GM21381 (cell line): Measurements from ENCODE around the gene MYOZ3.
A peak's percentile ranks its signal among the peaks of the same experiment; 100 is the strongest.

Source experiments
- ATAC-seq: cut with Tn5 transposase; IDR thresholded peaks from one replicate; pipeline ENCODE4 v1.9.1; 2021; ENCODE audit warnings: mild to moderate bottlenecking, moderate library complexity; ENCODE audit not compliant: unreplicated experiment

Gene MYOZ3

DNA sequence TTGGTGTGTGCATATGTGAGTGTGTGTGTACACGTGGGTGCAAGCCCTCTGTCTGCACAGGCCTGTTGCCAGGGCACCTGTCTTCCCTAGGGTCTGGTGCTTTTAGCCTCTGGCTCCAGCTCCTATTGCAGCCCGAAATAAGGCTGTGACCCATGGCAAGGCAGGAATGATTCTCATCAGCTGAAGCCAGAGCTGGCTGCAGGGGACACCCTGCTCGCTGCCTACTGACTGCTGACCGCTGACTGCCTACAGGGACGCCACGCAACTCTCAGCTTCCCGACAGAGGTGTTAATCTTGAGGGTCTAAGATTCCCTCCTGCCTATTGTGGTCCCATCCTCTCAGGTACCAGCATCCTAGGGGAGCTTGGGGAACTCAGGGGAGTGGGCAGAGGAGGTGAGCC is at the start of gene MYOZ3:
MYOZ3 (plus strand) TSS at position 166 of the 400 bp plus-strand sequence. CDS start 1,691 bp downstream, outside the sequence.
- no peak for ATAC-seq

DNA sequence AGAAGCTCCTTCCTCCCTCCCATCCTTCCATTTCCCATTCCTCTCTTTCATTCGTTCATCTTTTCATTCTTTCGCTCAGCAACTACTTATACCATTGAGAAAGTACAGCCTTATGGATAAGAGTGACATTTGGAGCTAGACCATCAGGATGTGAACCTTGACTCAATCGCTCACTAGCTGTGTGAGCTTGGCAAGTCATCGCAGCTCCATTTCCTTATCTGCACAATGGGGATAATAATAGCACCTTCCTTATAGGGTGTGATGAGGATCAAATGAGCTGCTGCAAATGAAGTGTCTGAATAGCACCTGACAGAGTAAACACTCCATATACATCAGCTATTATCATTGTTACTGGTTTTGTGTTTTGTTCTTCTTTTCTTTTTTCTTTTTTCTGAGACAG is 48.6 kb upstream of the MYOZ3 start:
- ATAC-seq: no peak

DNA sequence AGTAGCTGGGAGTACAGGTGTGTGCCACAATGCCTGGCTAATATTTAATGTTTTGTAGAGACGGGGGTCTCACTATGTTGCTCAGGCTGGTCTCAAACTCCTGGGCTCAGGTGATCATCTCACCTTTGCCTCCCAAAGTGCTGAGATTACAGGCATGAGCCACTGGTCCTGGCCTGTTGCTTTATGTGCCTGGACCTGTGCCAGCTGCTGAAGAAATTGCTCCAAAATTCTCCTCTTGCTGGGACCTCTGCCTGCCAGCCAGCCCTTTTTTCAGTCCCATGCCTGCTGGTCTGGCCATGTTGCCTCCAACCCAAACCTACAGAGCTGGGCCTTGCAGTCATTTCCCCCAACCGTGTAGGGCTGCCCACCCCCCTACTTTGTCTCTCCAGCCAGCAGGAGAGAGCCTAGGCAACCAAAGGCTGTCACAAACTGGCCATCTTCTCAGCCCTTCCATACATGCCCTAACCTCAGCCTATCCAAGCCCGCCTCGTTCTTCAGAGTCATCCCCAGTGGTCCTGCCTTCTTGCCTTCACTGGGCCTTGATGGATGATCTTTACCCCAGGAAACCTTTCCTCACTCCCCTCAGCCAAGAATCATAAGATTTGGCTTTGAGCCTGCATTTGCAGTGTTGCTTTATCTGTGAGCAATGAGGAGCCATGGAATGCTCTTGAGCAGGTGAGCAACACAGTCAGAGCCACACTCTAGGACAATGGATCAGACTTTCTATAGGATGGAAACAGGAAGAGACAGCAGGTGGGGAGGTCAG is 48.0 kb upstream of the MYOZ3 start:
- ATAC-seq: no peak

GRCh38 chr5:150613991-150614660 is 46.9 kb upstream of the MYOZ3 start:
- ATAC-seq: no peak

DNA sequence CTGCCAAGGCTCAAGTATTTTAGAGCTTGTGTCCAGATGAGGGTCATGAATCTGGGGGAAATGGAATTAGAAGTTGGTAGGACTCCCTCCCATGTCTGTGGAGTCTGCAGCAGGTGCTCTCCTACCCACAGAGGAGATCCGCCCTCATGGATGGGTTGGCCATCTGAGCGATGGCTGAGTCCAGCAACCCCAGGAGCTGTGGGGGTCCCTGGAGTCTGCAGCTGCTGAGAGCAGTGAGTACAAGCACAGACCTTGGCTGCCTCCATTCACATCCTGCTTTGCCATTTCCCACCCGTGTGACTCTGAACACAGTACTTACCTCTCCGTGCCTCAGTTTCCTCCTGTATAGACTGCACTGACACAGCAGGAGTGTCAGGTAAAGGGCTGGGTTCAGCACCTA is 46.4 kb upstream of the MYOZ3 start:
- ATAC-seq: no peak

GRCh38 chr5:150615141-150615699 is 45.8 kb upstream of the MYOZ3 start:
- ATAC-seq: no peak

DNA sequence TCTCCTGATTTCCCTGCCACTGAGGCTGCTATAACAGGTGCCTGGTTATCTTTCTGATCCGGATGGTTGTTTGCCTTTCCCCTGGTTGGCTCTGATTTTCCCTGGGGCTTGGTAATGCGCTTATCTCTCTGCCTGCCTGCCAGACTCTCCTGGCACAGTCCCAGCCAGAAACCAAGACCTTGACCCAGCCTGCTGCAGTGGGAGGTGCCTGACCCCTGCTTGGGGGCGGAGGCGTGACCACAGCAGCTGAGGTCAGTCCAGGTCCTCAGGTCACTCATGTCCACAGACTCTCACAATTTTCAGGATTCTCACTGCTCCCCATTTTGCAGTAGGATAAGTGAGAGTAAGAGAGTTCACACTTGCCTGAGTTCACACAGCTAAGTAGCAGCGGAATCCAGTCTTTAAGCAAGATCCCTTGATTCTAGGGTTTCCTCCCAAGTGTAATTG is 45.0 kb upstream of the MYOZ3 start:
- no peak for ATAC-seq

DNA sequence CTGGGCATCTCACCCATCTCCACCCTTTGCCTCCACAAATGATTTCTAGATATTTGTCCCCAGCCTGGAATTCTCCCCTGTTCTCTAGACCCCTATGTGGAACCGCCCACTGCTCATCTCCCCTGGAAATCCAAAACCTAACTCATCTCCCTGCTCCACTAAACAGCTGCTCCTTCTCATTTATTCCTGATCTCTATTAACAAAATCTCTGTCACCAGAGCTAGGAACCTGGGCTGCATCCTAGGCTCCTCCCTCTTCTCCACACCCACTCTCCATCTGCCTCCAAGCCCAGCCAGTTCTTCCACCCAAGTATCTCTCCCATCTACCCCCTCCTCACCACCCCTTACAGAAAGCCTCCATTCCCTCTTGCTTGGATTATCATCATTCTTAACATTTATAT is 44.5 kb upstream of the MYOZ3 start:
- ATAC-seq: no peak

- no peak for ATAC-seq
Measured at GRCh38 chr5:150618163-150618562, 42.9 kb upstream of the MYOZ3 start.

DNA sequence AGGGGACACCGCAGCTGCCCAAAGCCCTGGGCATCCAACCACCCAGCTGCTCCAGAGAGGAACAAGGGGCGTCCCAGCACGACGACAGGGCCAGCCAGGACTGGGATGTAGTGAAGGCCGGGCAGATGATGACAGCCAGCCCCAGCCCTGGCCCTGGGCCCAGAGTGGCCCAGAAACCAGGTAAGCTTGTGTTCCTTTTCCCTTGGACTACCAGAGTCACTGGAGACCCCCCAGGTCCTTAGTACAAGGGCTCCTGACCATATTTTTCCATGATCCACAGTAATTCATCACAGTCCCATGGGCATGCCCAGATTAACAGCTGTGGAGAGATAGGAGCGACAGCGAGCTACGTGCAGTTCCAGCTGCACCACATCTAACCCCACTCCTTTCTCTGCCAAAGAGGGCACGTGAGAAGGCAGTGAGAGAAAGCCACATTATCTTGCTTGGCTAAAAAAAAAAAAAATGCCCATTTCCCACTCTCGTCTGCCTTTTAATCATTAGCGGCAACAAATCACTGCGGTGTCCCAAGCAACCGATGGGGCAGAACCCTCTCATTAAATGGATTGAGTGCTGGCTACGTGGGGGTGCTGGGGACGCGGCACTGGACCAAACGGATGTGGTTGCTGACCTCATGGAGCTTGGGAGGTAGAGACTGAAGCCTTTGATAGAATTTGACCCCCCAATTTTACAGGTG is 42.3 kb upstream of the MYOZ3 start:
- no peak for ATAC-seq

GRCh38 chr5:150619359-150620230 is 41.5 kb upstream of the MYOZ3 start:
- no peak for ATAC-seq

DNA sequence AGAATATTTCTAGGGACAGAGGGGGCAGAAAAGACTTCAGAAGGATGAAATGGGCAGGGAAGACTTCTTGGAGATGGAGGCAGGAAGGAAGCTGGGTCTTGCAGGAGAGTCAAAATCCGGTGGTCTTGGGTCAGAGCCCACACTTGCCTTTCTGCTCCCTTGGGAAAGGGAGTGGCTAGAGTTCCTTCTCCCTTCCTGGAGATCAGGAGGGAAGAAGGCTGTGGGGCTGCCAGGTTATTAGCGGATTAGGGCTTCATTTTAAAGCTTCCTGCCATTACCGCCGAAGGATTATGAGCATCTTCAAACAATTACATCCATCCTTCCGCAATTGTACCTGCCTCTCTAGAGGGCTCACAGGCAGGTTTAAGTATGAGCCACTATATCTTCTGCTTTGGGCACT is 39.8 kb upstream of the MYOZ3 start:
- ATAC-seq: no peak

- ATAC-seq: no peak
Measured at GRCh38 chr5:150622157-150622556, 38.9 kb upstream of the MYOZ3 start.

GRCh38 chr5:150623152-150623877 is 37.7 kb upstream of the MYOZ3 start:
- no peak for ATAC-seq

DNA sequence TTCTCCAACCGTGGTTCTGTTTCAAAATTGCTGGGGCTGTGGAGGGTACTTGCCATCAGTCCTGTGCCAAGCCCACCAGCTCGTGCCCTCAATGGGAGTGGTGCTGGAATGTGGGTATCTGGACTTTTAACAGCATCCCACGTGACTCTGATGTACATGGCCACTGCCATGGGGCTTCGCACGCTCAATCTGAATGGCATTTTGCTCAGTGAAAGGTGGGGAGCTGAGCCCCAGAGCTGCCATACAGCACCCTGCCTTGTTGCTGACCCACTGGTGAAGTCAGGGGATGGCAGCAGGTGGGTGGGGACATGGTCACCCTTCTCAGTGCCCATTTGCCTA is 37.2 kb upstream of the MYOZ3 start:
- no peak for ATAC-seq

- ATAC-seq: peak; percentile 31
Measured at GRCh38 chr5:150624334-150625163, 36.5 kb upstream of the MYOZ3 start.

DNA sequence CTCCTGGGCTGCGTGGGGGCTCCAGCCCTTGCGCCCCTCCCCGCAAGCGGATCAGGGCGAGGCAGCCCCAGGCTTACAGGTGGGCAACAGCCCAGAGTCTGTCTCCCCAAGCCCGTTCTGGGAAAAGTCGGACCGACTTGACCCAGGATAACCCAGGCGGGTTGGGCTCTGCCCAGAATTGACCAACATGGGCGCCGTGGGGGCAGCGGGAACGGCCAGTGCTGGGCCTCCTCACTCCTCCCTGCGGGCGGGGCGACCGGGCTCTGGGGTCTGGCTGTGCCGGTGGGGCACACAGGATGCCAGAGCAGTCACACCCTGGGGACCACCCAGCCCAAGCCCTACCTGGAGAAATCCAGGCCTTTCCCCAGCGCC is 35.9 kb upstream of the MYOZ3 start:
- no peak for ATAC-seq

DNA sequence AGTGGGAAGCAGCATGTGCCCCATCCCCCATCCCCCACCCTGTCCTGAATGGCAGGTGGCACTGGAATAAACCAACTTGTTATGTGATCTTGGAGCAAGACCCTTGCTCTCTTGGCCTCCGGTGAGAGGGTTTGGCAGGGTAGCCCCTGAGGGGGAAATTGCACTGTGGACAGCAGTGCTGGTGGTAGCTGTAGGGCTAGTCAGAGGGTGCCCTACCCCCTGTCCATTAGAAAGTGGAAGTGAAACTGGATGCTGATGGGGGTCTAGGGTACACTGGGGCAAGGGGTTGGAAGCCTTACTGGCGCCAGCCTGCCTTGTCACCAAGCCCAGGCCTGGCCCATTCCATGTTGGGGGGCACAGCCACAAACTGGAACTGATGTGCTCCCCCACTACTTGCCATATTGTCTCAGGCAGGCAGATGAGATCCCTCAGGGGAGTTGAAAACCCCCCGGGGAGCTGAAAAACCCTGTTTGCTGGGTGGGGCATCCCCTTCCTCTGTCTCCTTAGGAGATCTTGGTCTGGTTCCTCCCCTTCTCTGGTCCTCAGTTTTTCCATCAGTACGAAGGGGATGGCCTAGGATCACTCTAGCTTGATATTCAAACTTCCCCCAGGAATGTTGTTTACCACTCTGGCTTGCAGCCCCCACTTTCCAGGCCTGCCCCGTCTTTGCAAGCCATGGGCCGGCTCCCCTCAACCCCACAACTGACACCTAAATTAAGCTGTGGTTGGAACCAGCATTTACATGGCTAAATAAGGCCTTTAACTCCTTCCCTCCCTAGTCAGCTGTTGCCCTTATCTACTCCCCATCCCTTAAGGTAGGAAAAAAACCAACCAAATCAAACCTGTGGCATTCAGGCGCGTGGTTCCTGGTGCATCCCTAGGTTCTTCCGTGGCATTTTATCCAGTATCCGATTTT is 35.0 kb upstream of the MYOZ3 start:
- ATAC-seq: peak; percentile 43
